ENCODE data around the gene SUSD1.

- TF ChIP-seq CTCF (IDR thresholded peaks at IDR 0.05) (no peak), POLR2A (IDR thresholded peaks at IDR 0.05) (no peak)
Observed at GRCh38 chr9:112094948-112095681, 80.0 kb downstream of the SUSD1 start.

Measured in body of pancreas (tissue), 4 donors.